GM10266 (cell line): ENCODE data around the gene RAPGEF6.

ENCODE experiments used
- DNase-seq: peaks from one replicate; pipeline ENCODE4 v3.0.0; 2012; ENCODE audit errors: extremely low spot score
- CTCF ChIP-seq: IDR thresholded peaks from 2 replicates; pipeline ENCODE4 v1.5.1; 2012; ENCODE audit warnings: mild to moderate bottlenecking, low read depth; ENCODE audit not compliant: control insufficient read depth, insufficient read depth; ENCODE audit errors: missing control alignments

RAPGEF6 gene

GRCh38 chr5:131589510-131590348 lies 45.3 kb downstream of the RAPGEF6 start:
- peak; percentile 58 for DNase-seq
- TF ChIP-seq CTCF: peak; percentile 76

GRCh38 chr5:131587541-131587940 lies 47.5 kb downstream of the RAPGEF6 start:
- TF ChIP-seq CTCF: no peak
- DNase-seq: no peak

- no peak for TF ChIP-seq CTCF
- DNase-seq: no peak
These were observed 53.3 kb downstream of the RAPGEF6 start for GRCh38 chr5:131581702-131582101.

GRCh38 chr5:131579917-131580671 lies 54.9 kb downstream of the RAPGEF6 start:
- DNase-seq: no peak
- no peak for TF ChIP-seq CTCF

GRCh38 chr5:131575660-131576227 lies 59.3 kb downstream of the RAPGEF6 start:
- DNase-seq: no peak
- no peak for TF ChIP-seq CTCF

- no peak for DNase-seq
- no peak for TF ChIP-seq CTCF
These were observed 63.3 kb downstream of the RAPGEF6 start for GRCh38 chr5:131571669-131572168.
